HEK293T (cell line): ENCODE measurements around the gene OPA3.

Experiments used
- CTCF ChIA-PET: fragments of 350-600 bp; formaldehyde crosslinking; extraction: SDS; loops from one replicate; lab custom pipeline; 2021; ENCODE audit warnings: antibody characterized with exemption, inconsistent platforms; lab: Yijun Ruan, JAX
- POLR2A ChIA-PET: fragments of 350-600 bp; formaldehyde crosslinking; extraction: SDS; loops from one replicate; lab custom pipeline; 2020; ENCODE audit warnings: antibody characterized with exemption, inconsistent platforms; lab: Yijun Ruan, JAX
- DNase-seq: peaks from one replicate; pipeline ENCODE4 v3.0.0; 2012; ENCODE audit warnings: mixed read lengths; ENCODE audit errors: extremely low spot score
- ARNT ChIP-seq: fragments of 450-650 bp; IDR thresholded peaks from 2 replicates; pipeline ENCODE4 v1.6.1; 2017; ENCODE audit warnings: mild to moderate bottlenecking
- BHLHE40 ChIP-seq: fragments of 450-650 bp; IDR thresholded peaks from 2 replicates; pipeline ENCODE4 v1.6.1; 2016; ENCODE audit warnings: mild to moderate bottlenecking, moderate library complexity, borderline replicate concordance
- CTBP1 ChIP-seq: fragments of 450-650 bp; IDR thresholded peaks from 2 replicates; pipeline ENCODE4 v1.6.1; 2016; ENCODE audit warnings: borderline replicate concordance
- ELF4 ChIP-seq: fragments of 450-650 bp; IDR thresholded peaks from 2 replicates; pipeline ENCODE4 v1.6.1; 2017; ENCODE audit warnings: antibody characterized with exemption
- FOXA1 ChIP-seq: fragments of 450-650 bp; IDR thresholded peaks from 2 replicates; pipeline ENCODE4 v1.6.1; 2016; ENCODE audit warnings: mild to moderate bottlenecking
- FOXK2 ChIP-seq: fragments of 450-650 bp; IDR thresholded peaks from 2 replicates; pipeline ENCODE4 v1.6.1; 2016; ENCODE audit warnings: mild to moderate bottlenecking
- FOXM1 ChIP-seq: fragments of 450-650 bp; IDR thresholded peaks from 2 replicates; pipeline ENCODE4 v1.6.1; 2017; ENCODE audit warnings: mild to moderate bottlenecking, borderline replicate concordance
- HDGF ChIP-seq: fragments of 450-650 bp; IDR thresholded peaks from 2 replicates; pipeline ENCODE4 v1.6.1; 2017; ENCODE audit warnings: antibody characterized with exemption, borderline replicate concordance
- L3MBTL2 ChIP-seq: fragments of 450-650 bp; conservative IDR thresholded peaks from 2 replicates; pipeline ENCODE4 v1.6.1; 2016; ENCODE audit warnings: mild to moderate bottlenecking
- LEF1 ChIP-seq: fragments of 450-650 bp; IDR thresholded peaks from 2 replicates; pipeline ENCODE4 v1.6.1; 2017; ENCODE audit warnings: mild to moderate bottlenecking, borderline replicate concordance
- PKNOX1 ChIP-seq: fragments of 450-650 bp; IDR thresholded peaks from 2 replicates; pipeline ENCODE4 v1.6.1; 2016
- SP1 ChIP-seq: fragments of 450-650 bp; IDR thresholded peaks from 2 replicates; pipeline ENCODE4 v1.6.1; 2017
- SUZ12 ChIP-seq: fragments of 450-650 bp; IDR thresholded peaks from 2 replicates; pipeline ENCODE4 v1.6.1; 2016; ENCODE audit warnings: mild to moderate bottlenecking
- TARDBP ChIP-seq: fragments of 450-650 bp; IDR thresholded peaks from 2 replicates; pipeline ENCODE4 v1.6.1; 2016
- ZNF384 ChIP-seq: fragments of 450-650 bp; IDR thresholded peaks from 2 replicates; pipeline ENCODE4 v1.6.1; 2016

The OPA3 gene

DNA sequence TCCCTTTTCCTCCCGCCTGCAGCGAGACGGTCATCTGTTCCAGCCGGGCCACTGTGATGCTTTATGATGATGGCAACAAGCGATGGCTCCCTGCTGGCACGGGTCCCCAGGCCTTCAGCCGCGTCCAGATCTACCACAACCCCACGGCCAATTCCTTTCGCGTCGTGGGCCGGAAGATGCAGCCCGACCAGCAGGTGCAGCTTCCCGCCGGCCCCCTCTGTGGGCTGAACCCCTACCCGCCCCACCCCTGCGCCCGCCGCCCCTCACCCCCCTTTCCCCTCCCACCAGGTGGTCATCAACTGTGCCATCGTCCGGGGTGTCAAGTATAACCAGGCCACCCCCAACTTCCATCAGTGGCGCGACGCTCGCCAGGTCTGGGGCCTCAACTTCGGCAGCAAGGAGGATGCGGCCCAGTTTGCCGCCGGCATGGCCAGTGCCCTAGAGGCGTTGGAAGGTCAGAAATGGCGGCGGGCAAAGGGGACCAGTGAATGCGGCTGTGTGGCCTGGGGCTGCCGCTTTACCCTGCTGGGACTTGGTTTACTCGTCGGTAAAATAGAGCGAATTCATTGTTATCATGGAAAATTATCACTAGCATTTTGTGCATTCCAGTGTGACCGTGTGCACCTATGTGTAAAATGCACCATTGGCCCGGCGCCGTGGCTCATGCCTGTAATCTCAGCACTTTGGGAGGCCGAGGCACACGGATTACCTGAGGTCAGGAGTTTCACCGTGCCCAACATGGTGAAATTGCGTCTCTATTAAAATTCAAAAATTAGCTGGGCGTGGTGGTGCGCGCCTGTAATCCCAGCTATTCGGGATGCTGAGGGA lies 66.7 kb downstream of the OPA3 start:
- DNase-seq, result no peak
- TF ChIP-seq TARDBP (no peak), ELF4 (no peak), SUZ12 (no peak), FOXK2 (no peak), BHLHE40 (no peak), FOXM1 (no peak), PKNOX1 (no peak), ARNT (no peak), L3MBTL2 (no peak), HDGF (no peak), CTBP1 (no peak)
- POLR2A ChIA-PET, result no interaction called here
- CTCF ChIA-PET, result no interaction called here

- no peak for TF ChIP-seq FOXA1
- no peak for TF ChIP-seq TARDBP
- no peak for TF ChIP-seq ELF4
- TF ChIP-seq FOXM1, result no peak
- no peak for TF ChIP-seq SP1
- no peak for TF ChIP-seq ZNF384
- no peak for TF ChIP-seq SUZ12
- TF ChIP-seq LEF1, result no peak
- no peak for TF ChIP-seq FOXK2
- POLR2A ChIA-PET, result no interaction called here
- CTCF ChIA-PET, result interaction anchor here (1.1 kb wide), 1 partner anchor 41 kb away, joined by 4 read pairs; no protein-coding TSS in a partner anchor
- DNase-seq, result no peak
Measured at GRCh38 chr19:45517238-45517637, 67.4 kb downstream of the OPA3 start.

GRCh38 chr19:45515807-45516401 lies 68.7 kb downstream of the OPA3 start:
- ChIA-PET POLR2A (no interaction called here), CTCF (interaction anchor here (1.1 to 1.8 kb wide), 2 partner anchors 42 to 126 kb away, joined by 4 to 6 read pairs; no protein-coding TSS in a partner anchor)
- TF ChIP-seq SUZ12, result no peak
- TF ChIP-seq FOXA1, result no peak
- no peak for TF ChIP-seq PKNOX1
- no peak for TF ChIP-seq HDGF
- TF ChIP-seq FOXM1, result no peak
- no peak for DNase-seq

DNA sequence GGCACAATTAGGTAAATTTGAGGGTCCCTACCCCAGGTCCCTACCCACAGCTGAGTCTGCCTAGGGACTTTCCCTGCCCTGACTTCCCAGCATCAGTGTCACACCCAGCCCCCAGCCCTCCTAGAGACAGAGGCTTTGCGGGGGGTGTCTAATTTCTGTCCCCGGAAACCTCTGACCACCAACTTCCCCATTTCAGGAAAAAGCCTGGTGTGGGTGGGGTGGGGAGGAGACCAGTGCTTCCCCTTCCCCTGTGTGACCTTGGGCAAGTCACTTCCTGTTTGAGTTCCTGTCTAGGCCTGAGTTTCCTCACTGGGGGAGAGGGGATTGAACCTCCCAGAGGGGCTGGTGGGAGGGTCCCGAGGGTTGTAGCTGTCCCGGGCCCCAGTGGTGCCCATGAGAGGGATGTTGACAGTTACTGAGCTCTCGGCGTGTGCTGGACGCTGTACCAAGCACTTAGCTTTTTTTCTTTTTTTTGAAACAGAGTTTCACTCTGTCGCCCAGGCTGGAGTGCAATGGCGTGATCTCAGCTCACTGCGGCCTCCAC lies 69.4 kb downstream of the OPA3 start:
- POLR2A ChIA-PET, result no interaction called here
- DNase-seq, result no peak
- no peak for TF ChIP-seq ARNT
- TF ChIP-seq TARDBP, result no peak
- TF ChIP-seq LEF1, result no peak
- no peak for TF ChIP-seq FOXA1
- TF ChIP-seq HDGF, result no peak
- no peak for TF ChIP-seq SP1
- no peak for TF ChIP-seq CTBP1
- TF ChIP-seq SUZ12, result no peak
- no peak for TF ChIP-seq ZNF384
- TF ChIP-seq FOXK2, result no peak
- no peak for TF ChIP-seq PKNOX1
- no peak for TF ChIP-seq ELF4
- TF ChIP-seq FOXM1, result no peak
- no peak for TF ChIP-seq BHLHE40
- CTCF ChIA-PET, result interaction anchor here (1.8 kb wide), 1 partner anchor 127 kb away, joined by 6 read pairs; no protein-coding TSS in a partner anchor

GRCh38 chr19:45514376-45515051 lies 70.1 kb downstream of the OPA3 start:
- TF ChIP-seq CTBP1 (no peak), BHLHE40 (no peak), SUZ12 (no peak), SP1 (no peak), FOXM1 (no peak)
- CTCF ChIA-PET, result interaction anchor here (1.8 kb wide), 1 partner anchor 127 kb away, joined by 6 read pairs; no protein-coding TSS in a partner anchor
- no peak for DNase-seq
- POLR2A ChIA-PET, result no interaction called here
